ENCODE results near the gene CRB3.

GRCh38 chr19:6424939-6425731 is 38.9 kb upstream of the CRB3 start:
- TF ChIP-seq POLR2A (IDR thresholded peaks at IDR 0.05), result no peak
- TF ChIP-seq CTCF (IDR thresholded peaks at IDR 0.05), result no peak
- TF ChIP-seq POLR2AphosphoS5 (IDR thresholded peaks at IDR 0.05), result peak in 2 of 3 donors; percentile 78 to 84
- TF ChIP-seq EP300 (IDR thresholded peaks at IDR 0.05), result no peak
